Measurements from ENCODE around the gene DNAH2. TPM values are rescaled to one million over a fixed set of nuclear protein-coding genes. Genes with fewer than 3 reads are reported as not detected.

Gene DNAH2
- total and polyA plus RNA-seq, 12 donors = under 0.01 to 0.30 (median 0.03) TPM; not detected in 3

DNA sequence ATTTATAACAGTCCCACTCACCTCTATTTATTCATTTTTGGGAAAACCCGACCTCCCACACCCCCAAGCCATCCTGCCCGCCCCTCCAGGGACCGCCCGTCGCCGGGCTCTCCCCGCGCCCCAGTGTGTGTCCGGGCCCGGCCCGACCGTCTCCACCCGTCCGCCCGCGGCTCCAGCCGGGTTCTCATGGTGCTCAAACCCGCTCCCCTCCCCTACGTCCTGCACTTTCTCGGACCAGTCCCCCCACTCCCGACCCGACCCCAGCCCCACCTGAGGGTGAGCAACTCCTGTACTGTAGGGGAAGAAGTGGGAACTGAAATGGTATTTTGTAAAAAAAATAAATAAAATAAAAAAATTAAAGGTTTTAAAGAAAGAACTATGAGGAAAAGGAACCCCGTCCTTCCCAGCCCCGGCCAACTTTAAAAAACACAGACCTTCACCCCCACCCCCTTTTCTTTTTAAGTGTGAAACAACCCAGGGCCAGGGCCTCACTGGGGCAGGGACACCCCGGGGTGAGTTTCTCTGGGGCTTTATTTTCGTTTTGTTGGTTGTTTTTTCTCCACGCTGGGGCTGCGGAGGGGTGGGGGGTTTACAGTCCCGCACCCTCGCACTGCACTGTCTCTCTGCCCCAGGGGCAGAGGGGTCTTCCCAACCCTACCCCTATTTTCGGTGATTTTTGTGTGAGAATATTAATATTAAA, 136.7 kb downstream of the DNAH2 start:
- H3K9me3 ChIP-seq = no peaks in the 10 kb centered on the region
- peaks cover 3 to 65% (median 44%) of the 10 kb centered on the region in 9 donors for H3K4me1 ChIP-seq
- H3K27me3 ChIP-seq = no peaks in the 10 kb centered on the region
- TF ChIP-seq, protein P1, sequence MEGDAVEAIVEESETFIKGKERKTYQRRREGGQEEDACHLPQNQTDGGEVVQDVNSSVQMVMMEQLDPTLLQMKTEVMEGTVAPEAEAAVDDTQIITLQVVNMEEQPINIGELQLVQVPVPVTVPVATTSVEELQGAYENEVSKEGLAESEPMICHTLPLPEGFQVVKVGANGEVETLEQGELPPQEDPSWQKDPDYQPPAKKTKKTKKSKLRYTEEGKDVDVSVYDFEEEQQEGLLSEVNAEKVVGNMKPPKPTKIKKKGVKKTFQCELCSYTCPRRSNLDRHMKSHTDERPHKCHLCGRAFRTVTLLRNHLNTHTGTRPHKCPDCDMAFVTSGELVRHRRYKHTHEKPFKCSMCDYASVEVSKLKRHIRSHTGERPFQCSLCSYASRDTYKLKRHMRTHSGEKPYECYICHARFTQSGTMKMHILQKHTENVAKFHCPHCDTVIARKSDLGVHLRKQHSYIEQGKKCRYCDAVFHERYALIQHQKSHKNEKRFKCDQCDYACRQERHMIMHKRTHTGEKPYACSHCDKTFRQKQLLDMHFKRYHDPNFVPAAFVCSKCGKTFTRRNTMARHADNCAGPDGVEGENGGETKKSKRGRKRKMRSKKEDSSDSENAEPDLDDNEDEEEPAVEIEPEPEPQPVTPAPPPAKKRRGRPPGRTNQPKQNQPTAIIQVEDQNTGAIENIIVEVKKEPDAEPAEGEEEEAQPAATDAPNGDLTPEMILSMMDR (IDR thresholded peaks at IDR 0.05) = no peak
- peak overlapping the region in 9 of 10 donors; percentile 60 to 72 (median 68) for H3K4me3 ChIP-seq
- 51 to 66% methylated on average over 31 of the region's 31 CpGs for WGBS, 2 donors
- intact Hi-C loops (cut with DNase I) = loop anchor here in 4 of 10 donors (5.0 to 10.0 kb wide), 3 partner anchors 109 to 301 kb away; partner anchors contain the start of gene PER1 (in 1 of the 4)
- DNase-seq (peak; percentile 13 to 42), ATAC-seq (no peak)
- H3K27ac ChIP-seq = peak overlapping the region; percentile 82 to 98 (median 93)
- peaks cover 0 to 63% (median 38%) of the 10 kb centered on the region in 9 donors for H3K36me3 ChIP-seq

DNA sequence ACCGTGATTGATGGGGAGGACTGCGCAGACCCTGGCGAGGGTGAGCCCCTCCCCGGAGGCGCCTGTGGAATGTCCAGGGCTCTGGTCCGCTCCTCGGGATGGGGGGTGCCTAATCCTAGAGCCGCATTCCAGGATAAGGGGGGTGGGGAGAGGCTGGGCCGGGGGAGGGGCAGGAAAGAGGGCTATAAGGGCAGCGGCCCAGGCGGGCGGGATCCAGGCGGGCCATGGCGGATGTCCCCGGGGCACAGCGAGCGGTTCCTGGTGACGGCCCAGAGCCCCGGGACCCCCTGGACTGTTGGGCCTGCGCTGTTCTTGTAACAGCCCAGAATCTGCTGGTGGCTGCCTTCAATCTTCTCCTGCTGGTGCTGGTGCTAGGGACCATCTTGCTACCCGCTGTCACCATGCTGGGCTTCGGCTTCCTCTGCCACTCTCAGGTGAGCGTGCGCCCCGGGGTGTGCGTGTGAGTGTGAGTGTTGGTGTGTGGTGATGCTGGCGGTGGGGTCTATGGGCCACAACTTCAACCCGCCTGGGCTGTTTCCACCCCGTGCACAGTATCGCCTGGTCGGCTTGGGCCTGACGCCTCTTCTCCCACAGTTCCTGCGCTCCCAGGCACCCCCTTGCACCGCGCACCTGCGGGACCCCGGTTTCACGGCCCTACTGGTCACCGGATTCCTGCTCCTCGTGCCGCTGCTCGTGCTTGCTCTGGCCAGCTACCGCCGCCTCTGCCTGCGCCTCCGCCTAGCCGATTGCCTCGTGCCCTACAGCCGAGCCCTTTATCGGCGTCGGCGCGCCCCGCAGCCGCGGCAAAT, 137.5 kb downstream of the DNAH2 start, which contains the start of gene TMEM88:
TMEM88 (plus strand) TSS at position 216 of the 809 bp plus-strand sequence; CDS start at position 225, 9 bp downstream.
- Histone ChIP-seq H3K9me3 (no peaks in the 10 kb centered on the region), H3K27me3 (no peaks in the 10 kb centered on the region), H3K36me3 (peaks cover 0 to 58% (median 29%) of the 10 kb centered on the region in 9 donors), H3K27ac (peak within 1 kb of the TSS; percentile 82 to 98 (median 93)), H3K4me1 (peaks cover 3 to 65% (median 44%) of the 10 kb centered on the region in 9 donors), H3K4me3 (peak within 1 kb of the TSS; percentile 35 to 72 (median 68))
- ATAC-seq = no peak
- TF ChIP-seq, protein P1 (IDR thresholded peaks at IDR 0.05) = no peak
- 36 to 43% methylated on average over 57 of the region's 57 CpGs for WGBS, 2 donors
- DNase-seq = peak; percentile 53 to 57
- intact Hi-C loops (cut with DNase I) = loop anchor here in 6 of 10 donors (5.0 to 10.0 kb wide), 5 partner anchors 33 to 300 kb away; partner anchors contain the start of genes PER1 (in 1 of the 6) and RNF227 (in 1 of the 6)

DNA sequence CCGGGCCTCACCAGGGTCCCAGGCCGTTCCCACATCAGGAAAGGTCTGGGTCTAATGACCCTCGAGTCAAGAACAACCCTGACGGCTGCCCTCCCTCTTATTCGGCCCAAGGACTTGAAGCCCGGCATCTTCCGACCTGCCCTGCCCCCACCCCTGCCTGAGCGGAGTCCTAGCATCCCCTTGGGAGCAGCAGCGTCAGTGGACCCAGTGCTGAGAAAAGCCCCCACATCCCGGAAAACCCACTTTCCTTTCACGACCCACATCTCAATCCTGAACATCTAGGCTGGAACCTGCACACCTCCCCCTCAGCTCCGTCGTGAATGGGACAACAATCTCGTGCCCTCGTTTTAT, 138.1 kb downstream of the DNAH2 start:
- no peak for ATAC-seq
- intact Hi-C loops (cut with DNase I) = loop anchor here in 8 of 10 donors (2.0 to 10.0 kb wide), 7 partner anchors 13 to 299 kb away; partner anchors contain the start of genes KDM6B (in 3 of the 8), PER1 (in 1 of the 8) and RNF227 (in 1 of the 8)
- peak overlapping the region; percentile 35 to 72 (median 68) for H3K4me3 ChIP-seq
- peaks cover 3 to 65% (median 44%) of the 10 kb centered on the region in 9 donors for H3K4me1 ChIP-seq
- no peaks in the 10 kb centered on the region for H3K9me3 ChIP-seq
- TF ChIP-seq, protein P1 (IDR thresholded peaks at IDR 0.05) = no peak
- 22 to 30% methylated on average over 15 of the region's 15 CpGs for whole genome bisulfite sequencing, 2 donors
- DNase-seq = peak; percentile 42 to 55
- peak overlapping the region; percentile 82 to 98 (median 93) for H3K27ac ChIP-seq
- no peaks in the 10 kb centered on the region for H3K27me3 ChIP-seq
- peaks cover 0 to 58% (median 24%) of the 10 kb centered on the region in 9 donors for H3K36me3 ChIP-seq

All from heart right ventricle (tissue), 16 donors.